CD4-positive, alpha-beta memory T cell (primary cell): ENCODE results near the gene NETO2. TPM values are rescaled to one million over a fixed set of nuclear protein-coding genes. Genes with fewer than 3 reads are reported as not detected.

ENCODE experiments used
- polyA plus RNA-seq, 2 donors: library from polyadenylated mRNA; unstranded; fragments of 300-500 nt; fragmentation: Illumina TruSeq; gene quantifications; one replicate each; pipeline ENCODE4 v1.2.3, GENCODE V29; 2021
- total RNA-seq, 2 experiments: library from RNA; stranded (reverse); gene quantifications; one replicate each; pipeline ENCODE4 v1.2.3, GENCODE V29; 2021

Gene NETO2
- total and polyA plus RNA-seq, 4 experiments from 2014 or later = 3.0 to 5.1 (median 4.1) TPM

Other genes with a start within 250 kb of the NETO2 start
- gene DNAJA2, start 170.3 kb downstream of the NETO2 start, total RNA-seq = 10 to 100 TPM; 73.2 to 79.5 TPM
- 10 to 100 TPM; 79.2 to 95.6 TPM for gene DNAJA2, start 170.3 kb downstream of the NETO2 start, polyA plus RNA-seq